Measurements from ENCODE around the gene ATP13A5. TPM values are rescaled to one million over a fixed set of nuclear protein-coding genes. Genes with fewer than 3 reads are reported as not detected.

Gene ATP13A5
- polyA plus RNA-seq, 3 donors = 0.18 to 0.22 TPM; not detected in 1

DNA sequence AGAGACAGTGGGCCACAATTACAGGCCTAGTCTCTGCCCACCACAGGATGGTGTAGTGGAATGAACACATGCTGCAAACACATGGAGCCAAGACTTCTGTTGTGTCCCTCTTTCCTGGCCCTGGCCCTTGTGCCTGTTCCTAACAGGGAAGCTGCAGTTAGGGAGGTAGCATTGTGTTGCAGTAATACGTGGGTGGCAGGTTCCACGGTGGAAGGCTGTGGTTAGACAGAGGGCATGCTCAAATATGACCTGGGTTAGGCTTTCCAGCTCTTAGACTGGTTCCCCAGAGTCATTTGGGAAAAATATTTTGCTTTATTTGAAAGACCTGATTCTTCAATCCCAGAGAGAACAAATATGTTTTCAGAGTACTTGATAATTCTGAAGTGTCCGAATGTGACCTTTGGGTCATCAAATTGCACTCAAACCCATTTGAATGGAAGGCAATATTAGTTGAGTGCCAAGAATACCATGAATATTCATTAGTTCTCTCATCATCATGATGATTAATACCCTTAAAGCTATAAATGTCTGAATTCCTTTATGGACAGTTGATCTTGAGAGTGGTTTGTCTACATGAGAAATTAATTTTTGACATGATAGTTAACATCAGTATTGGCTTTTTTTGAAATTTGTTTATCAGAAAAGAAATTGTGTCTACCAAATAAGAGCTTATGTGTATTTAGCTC is 109.1 kb downstream of the ATP13A5 start:
- DNase-seq = no peak

GRCh38 chr3:193262707-193263106 is 115.8 kb downstream of the ATP13A5 start:
- no peak for DNase-seq

GRCh38 chr3:193261970-193262369 is 116.6 kb downstream of the ATP13A5 start:
- no peak for DNase-seq

DNA sequence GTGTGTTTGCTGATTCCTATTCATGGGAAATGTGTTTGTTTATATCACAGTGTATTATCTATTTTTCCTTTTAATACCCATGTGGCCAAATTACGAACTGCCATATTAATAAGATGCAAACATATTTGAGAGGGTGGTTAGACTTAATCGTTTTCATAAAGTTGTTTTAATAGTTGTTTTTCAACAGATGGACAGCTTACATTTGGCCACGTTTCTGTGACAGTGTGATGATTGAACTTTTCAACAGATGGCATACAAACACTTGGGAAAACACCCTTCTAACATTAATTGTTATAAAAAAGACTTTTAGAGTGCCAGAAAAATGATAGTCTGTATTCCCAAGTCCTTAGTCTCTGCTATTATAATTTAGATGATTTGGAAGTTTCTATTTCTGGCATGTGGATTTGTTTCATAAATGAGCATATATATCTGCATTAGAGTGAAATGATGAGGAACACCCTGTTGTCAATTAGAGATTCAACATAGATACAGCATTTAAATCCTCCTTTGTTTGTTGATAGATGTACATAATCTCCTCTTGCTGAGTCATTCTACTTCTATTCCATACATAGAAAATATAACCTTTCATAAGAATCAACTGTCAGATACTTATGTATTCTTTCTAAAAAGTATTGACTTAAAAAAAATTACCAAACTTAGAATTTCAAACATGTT is 124.4 kb downstream of the ATP13A5 start:
- DNase-seq = no peak

GRCh38 chr3:193250492-193250891 is 128.1 kb downstream of the ATP13A5 start:
- DNase-seq = no peak

DNA sequence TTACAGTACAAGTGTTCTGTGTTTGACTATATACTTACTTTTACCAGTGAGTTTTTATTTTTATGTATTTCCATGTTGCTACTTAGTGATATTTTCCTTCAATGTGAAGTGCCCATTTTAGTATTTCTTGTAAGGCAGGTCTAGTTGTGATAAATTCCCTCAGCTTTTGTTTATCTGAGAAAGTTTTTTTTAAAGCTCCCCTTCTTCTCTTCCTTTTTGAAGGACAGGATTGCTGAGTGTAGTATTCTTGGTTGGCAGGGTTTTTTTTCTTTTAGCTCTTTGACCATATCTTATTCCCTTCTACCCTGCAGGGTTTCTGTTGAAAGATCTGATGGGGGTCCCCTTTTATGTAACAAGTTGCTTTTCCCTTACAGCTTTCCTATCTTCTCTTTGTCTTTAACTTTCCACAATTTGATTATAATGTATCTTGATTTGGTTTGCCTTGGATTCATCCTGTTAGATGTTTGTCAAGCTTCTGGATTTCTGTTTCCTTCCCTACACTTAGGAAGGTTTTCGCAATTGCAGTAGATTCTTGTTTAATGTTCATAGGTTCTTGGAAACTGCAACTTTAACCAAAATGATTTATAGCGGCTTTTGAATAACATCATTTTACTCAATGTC is 129.6 kb downstream of the ATP13A5 start:
- no peak for DNase-seq

- DNase-seq = no peak
Observed at GRCh38 chr3:193243571-193243970, 135.0 kb downstream of the ATP13A5 start.

DNA sequence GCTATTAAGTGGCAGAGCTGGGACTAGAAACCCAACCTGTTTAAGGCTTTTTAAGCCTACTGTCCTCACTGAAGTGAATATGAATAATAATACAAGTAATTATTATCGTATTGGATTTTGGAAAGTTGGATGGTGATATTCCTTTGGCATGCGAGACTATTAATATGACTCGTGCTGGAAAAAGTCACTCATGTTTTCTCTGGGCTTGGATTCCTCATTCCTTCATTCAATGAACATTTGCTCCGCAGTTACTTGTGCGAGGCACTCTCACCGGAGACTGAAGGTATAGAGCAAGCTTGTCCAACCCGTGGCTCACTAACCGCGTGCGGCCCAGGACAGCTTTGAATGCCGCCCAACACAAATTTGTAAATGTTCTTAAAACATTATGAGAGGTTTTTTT is 136.8 kb downstream of the ATP13A5 start:
- DNase-seq = no peak

GRCh38 chr3:193240850-193241706 is 137.5 kb downstream of the ATP13A5 start, which contains the start of gene PLAAT1:
Gene PLAAT1, plus strand, starts transcription at chr3:193241222. Its CDS starts 14,429 bp downstream, at chr3:193255651.
- peak; percentile 61 for DNase-seq

DNA sequence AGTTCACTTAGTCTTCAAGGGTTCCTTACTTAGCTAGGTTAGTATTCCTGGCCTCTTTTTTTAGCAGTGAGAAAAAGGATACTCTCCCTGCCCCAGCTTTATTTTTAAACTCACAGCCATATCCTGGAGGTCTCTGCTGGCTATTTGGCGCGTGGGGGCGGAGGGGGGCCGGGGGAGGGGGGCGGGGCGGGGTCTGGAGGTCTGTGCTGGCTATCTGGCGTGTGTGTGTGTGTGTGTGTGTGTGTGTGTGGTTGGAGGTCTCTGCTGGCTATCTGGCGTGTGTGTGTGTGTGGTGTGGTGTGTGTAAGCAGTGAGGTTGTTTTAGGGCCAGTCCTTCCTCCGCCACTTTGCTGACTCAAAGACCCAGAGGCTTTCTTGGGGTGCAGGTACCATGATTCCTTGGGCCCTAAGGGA is 138.1 kb downstream of the ATP13A5 start:
- peak; percentile 19 for DNase-seq

GRCh38 chr3:193237030-193237429 is 141.5 kb downstream of the ATP13A5 start:
- DNase-seq = no peak

- DNase-seq = no peak
Observed at GRCh38 chr3:193236599-193236998, 142.0 kb downstream of the ATP13A5 start.

GRCh38 chr3:193231201-193231600 is 147.4 kb downstream of the ATP13A5 start:
- DNase-seq = no peak

DNA sequence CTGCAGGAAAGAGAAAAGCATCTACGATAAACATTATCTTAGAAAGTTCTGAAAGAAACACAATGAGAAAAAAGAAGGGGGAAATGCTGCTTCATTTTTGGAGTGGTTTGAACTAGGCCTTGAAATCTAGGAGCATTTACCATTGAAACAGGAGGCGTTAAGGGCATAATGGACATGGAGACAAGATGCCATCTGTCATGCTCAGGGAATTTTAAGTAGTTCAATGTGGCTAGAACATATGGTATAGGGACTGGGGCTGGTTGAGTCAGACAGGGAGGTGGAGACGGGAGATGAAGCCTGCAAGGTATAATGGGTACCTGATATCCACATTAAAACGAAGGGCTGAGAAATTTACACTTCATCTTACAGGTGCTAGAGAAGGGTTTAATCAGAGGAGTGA is 147.9 kb downstream of the ATP13A5 start:
- DNase-seq = no peak

DNA sequence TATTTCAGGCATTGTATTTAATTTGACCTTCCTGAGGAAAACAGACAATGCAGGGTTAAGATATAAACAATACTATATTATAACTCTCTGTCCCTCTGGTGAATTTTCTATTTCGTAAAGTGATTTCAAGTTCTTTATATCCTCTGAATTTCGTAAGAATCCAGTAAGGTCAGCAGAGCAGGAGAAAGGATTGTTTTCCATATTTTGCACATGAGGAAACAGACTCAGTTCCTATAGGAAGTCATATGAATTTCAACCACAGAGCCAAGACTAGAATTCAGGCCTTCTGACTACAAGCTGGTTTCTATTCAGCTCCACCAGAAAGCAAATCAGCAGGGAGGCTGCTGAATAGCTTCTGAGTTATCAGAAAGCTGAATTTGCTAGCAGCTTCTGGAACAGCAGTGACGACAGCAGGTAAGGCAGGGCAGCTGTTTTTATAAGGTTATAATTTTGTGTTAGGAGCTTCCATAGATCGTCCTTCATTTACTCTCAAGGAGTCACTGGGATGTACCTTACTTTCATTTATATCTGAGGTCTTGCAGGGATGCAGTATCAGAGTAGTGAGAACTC is 148.6 kb downstream of the ATP13A5 start:
- no peak for DNase-seq

- no peak for DNase-seq
Observed at GRCh38 chr3:193228206-193228605, 150.3 kb downstream of the ATP13A5 start.

DNA sequence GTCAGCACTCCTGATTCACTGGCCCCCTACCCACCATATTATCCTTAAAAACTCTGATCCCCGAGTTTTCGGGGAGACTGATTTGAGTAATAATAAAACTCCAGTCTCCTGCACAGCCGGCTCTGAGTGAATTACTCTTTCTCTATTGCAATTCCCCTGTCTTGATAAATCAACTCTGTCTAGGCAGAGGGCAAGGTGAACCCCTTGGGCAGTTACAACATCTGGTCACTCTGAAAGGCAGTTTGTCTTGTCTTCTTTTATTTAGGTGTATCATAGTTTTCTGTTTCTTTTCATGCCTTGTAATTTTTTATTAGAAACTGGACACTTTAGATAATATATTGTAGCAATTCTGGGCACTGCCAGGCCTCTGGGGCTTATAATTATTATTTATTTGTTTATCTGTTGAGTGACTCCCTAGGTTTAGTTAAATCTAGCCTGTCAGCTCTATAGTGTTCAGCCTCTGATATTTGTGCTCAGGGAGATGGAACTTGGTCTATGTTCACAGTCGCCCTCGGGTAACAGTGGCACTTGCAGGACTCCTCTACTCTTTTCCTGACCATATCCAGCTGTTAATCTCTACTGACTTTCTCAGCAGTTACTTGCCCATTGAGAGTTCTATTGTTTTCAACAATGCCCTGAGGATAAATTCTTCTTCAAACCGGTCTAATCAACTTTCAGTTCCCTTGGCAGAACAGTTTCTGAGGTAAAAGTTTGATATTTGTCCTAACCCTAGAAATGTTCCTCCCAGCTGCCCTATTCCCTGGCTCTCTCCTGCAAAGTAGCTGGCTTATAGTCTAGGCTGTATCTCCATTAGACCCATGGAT is 153.0 kb downstream of the ATP13A5 start:
- DNase-seq = no peak

Measured in renal pelvis (tissue), 4 donors.